Activated naive CD4-positive, alpha-beta T cell treated with anti-CD3 and anti-CD28 coated beads for 36 hours (primary cell): ENCODE data around the gene DNAH2. TPM values are rescaled to one million over a fixed set of nuclear protein-coding genes. Genes with fewer than 3 reads are reported as not detected.

Experiments
- CTCF ChIA-PET: fragments of 350-600 bp; sonication (Branson Sonifier 250); formaldehyde crosslinking; loops from one replicate; lab custom pipeline; 2021; ENCODE audit warnings: antibody characterized with exemption; lab: Charles Lee
- DNase-seq: peaks from one replicate; pipeline ENCODE4 v3.0.0-alpha.2; 2020
- H3K27ac Mint-ChIP-seq: one replicate; pipeline ENCODE4 v1.8.0; 2021; ENCODE audit warnings: mild to moderate bottlenecking, mixed read lengths
- H3K27me3 Mint-ChIP-seq: one replicate; pipeline ENCODE4 v1.8.0; 2021; ENCODE audit warnings: low read depth, mixed read lengths
- H3K36me3 Mint-ChIP-seq: one replicate; pipeline ENCODE4 v1.8.0; 2021; ENCODE audit warnings: low read depth, mixed read lengths
- H3K4me1 Mint-ChIP-seq: one replicate; pipeline ENCODE4 v1.8.0; 2021; ENCODE audit warnings: low read depth, mixed read lengths
- H3K4me3 Mint-ChIP-seq: one replicate; pipeline ENCODE4 v1.8.0; 2021; ENCODE audit warnings: mild to moderate bottlenecking, moderate library complexity, mixed read lengths
- H3K9me3 Mint-ChIP-seq: one replicate; pipeline ENCODE4 v1.8.0; 2021; ENCODE audit warnings: mixed read lengths
- intact Hi-C: fragments of 100-400 bp; cut with micrococcal nuclease; formaldehyde crosslinking; loops from one replicate; pipeline ENCODE4 v1.15.1; 2023
- total RNA-seq, 2 experiments: library from RNA; stranded (reverse); gene quantifications; one replicate each; pipeline ENCODE4 v1.2.3, GENCODE V29; 2021

DNAH2 gene
- total RNA-seq: not detected

- DNase-seq: peak; percentile 55
- Mint-ChIP-seq H3K36me3 (no peaks in the 10 kb centered on the region), H3K27ac (no peak within 1 kb of the TSS), H3K4me1 (peaks cover 5% of the 10 kb centered on the region), H3K4me3 (peak within 1 kb of the TSS; percentile 73), H3K9me3 (no peaks in the 10 kb centered on the region), H3K27me3 (peaks cover 61% of the 10 kb centered on the region)
- intact Hi-C loops: loop anchor here (1.0 to 5.0 kb wide), 2 partner anchors 65 to 85 kb away; partner anchors contain the start of gene ATP1B2
- CTCF ChIA-PET: interaction anchor here (1.1 to 1.4 kb wide), 3 partner anchors 11 to 85 kb away, joined by 3 to 4 read pairs (median 3); no protein-coding TSS in a partner anchor
Measured at GRCh38 chr17:7716901-7717755, at the start of gene DNAH2. Gene DNAH2, plus strand, starts transcription at chr17:7717744. Its CDS starts 1,991 bp downstream, at chr17:7719735.

- Mint-ChIP-seq H3K27me3 (no peaks in the 10 kb centered on the region), H3K4me1 (no peaks in the 10 kb centered on the region), H3K4me3 (no peak overlapping the region), H3K36me3 (peaks cover 25% of the 10 kb centered on the region), H3K27ac (no peak overlapping the region), H3K9me3 (peaks cover 3% of the 10 kb centered on the region)
- intact Hi-C loops: no loop called here
- no peak for DNase-seq
- CTCF ChIA-PET: interaction anchor here (0.6 kb wide), 1 partner anchor 299 kb away, joined by 3 read pairs; no protein-coding TSS in a partner anchor
Measured at GRCh38 chr17:7668482-7668881, 49.1 kb upstream of the DNAH2 start.

- Mint-ChIP-seq H3K36me3 (peaks cover 42% of the 10 kb centered on the region), H3K9me3 (peaks cover 9% of the 10 kb centered on the region), H3K27ac (no peak overlapping the region), H3K4me3 (no peak overlapping the region), H3K27me3 (no peaks in the 10 kb centered on the region), H3K4me1 (peaks cover 2% of the 10 kb centered on the region)
- peak; percentile 71 for DNase-seq
- CTCF ChIA-PET: interaction anchor here (0.6 to 1.9 kb wide), 17 partner anchors 12 to 320 kb away, joined by 3 to 7 read pairs (median 3); partner anchors contain the start of genes DNAH2, SAT2 and TP53
- intact Hi-C loops: no loop called here
Measured at GRCh38 chr17:7673239-7673638, 44.3 kb upstream of the DNAH2 start.

- Mint-ChIP-seq H3K27me3 (no peaks in the 10 kb centered on the region), H3K27ac (no peak overlapping the region), H3K4me3 (no peak overlapping the region), H3K4me1 (peaks cover 2% of the 10 kb centered on the region), H3K9me3 (peaks cover 9% of the 10 kb centered on the region), H3K36me3 (peaks cover 40% of the 10 kb centered on the region)
- CTCF ChIA-PET: interaction anchor here (0.6 to 1.1 kb wide), 2 partner anchors 47 to 258 kb away, joined by 3 to 4 read pairs; partner anchors contain the start of gene SAT2
- no peak for DNase-seq
- intact Hi-C loops: no loop called here
Measured at GRCh38 chr17:7674934-7675333, 42.6 kb upstream of the DNAH2 start.

GRCh38 chr17:7676533-7676932 is 41.0 kb upstream of the DNAH2 start:
- intact Hi-C loops: no loop called here

GRCh38 chr17:7677388-7678067 is 40.0 kb upstream of the DNAH2 start:
- H3K27ac Mint-ChIP-seq: no peak overlapping the region
- DNase-seq: no peak
- H3K4me1 Mint-ChIP-seq: peaks cover 4% of the 10 kb centered on the region
- no peaks in the 10 kb centered on the region for H3K27me3 Mint-ChIP-seq
- intact Hi-C loops: no loop called here
- H3K9me3 Mint-ChIP-seq: peaks cover 9% of the 10 kb centered on the region
- no peak overlapping the region for H3K4me3 Mint-ChIP-seq
- CTCF ChIA-PET: interaction anchor here (0.6 kb wide), 2 partner anchors 8 to 39 kb away, joined by 5 read pairs; no protein-coding TSS in a partner anchor
- peaks cover 30% of the 10 kb centered on the region for H3K36me3 Mint-ChIP-seq

More at GRCh38 chr17:7676533-7676932, 41.0 kb upstream of the DNAH2 start:
- no peak overlapping the region for H3K4me3 Mint-ChIP-seq
- DNase-seq: no peak
- H3K4me1 Mint-ChIP-seq: peaks cover 2% of the 10 kb centered on the region
- H3K9me3 Mint-ChIP-seq: peaks cover 9% of the 10 kb centered on the region
- H3K27me3 Mint-ChIP-seq: no peaks in the 10 kb centered on the region
- no peak overlapping the region for H3K27ac Mint-ChIP-seq
- H3K36me3 Mint-ChIP-seq: peaks cover 33% of the 10 kb centered on the region
- CTCF ChIA-PET: no interaction called here

- H3K27ac Mint-ChIP-seq: peak overlapping the region; percentile 99
- H3K4me3 Mint-ChIP-seq: peak overlapping the region; percentile 89
- peaks cover 30% of the 10 kb centered on the region for H3K4me1 Mint-ChIP-seq
- CTCF ChIA-PET: interaction anchor here (0.7 to 4.6 kb wide), 4 partner anchors 12 to 221 kb away, joined by 3 to 56 read pairs (median 14); partner anchors contain the start of genes SAT2 and SHBG
- no peaks in the 10 kb centered on the region for H3K9me3 Mint-ChIP-seq
- peaks cover 25% of the 10 kb centered on the region for H3K36me3 Mint-ChIP-seq
- intact Hi-C loops: loop anchor here (5.0 to 10.0 kb wide), 3 partner anchors 170 to 433 kb away; partner anchors contain the start of genes CTDNEP1, ELP5 and NEURL4
- no peak for DNase-seq
- H3K27me3 Mint-ChIP-seq: no peaks in the 10 kb centered on the region
Measured at GRCh38 chr17:7684851-7685532, 32.6 kb upstream of the DNAH2 start.

GRCh38 chr17:7685533-7686221 is 31.9 kb upstream of the DNAH2 start:
- no peaks in the 10 kb centered on the region for H3K27me3 Mint-ChIP-seq
- CTCF ChIA-PET: interaction anchor here (0.6 to 4.6 kb wide), 16 partner anchors 8 to 488 kb away, joined by 3 to 56 read pairs (median 5); partner anchors contain the start of genes ATP1B2, SAT2, SENP3 and SHBG
- peaks cover 34% of the 10 kb centered on the region for H3K4me1 Mint-ChIP-seq
- H3K9me3 Mint-ChIP-seq: no peaks in the 10 kb centered on the region
- H3K27ac Mint-ChIP-seq: peak overlapping the region; percentile 99
- peak overlapping the region; percentile 89 for H3K4me3 Mint-ChIP-seq
- intact Hi-C loops: loop anchor here (1.0 to 10.0 kb wide), 12 partner anchors 113 to 447 kb away; partner anchors contain the start of genes CNTROB, CTDNEP1, EIF5A and ELP5
- H3K36me3 Mint-ChIP-seq: peaks cover 29% of the 10 kb centered on the region
- peak; percentile 93 for DNase-seq

GRCh38 chr17:7686222-7687071 is 31.1 kb upstream of the DNAH2 start:
- peaks cover 32% of the 10 kb centered on the region for H3K36me3 Mint-ChIP-seq
- DNase-seq: peak; percentile 86

More at GRCh38 chr17:7686222-7687071, 31.1 kb upstream of the DNAH2 start:
- Mint-ChIP-seq H3K27me3 (no peaks in the 10 kb centered on the region), H3K4me3 (peak overlapping the region; percentile 89), H3K9me3 (no peaks in the 10 kb centered on the region), H3K4me1 (peaks cover 35% of the 10 kb centered on the region), H3K27ac (peak overlapping the region; percentile 99)
- CTCF ChIA-PET: interaction anchor here (0.6 to 4.6 kb wide), 24 partner anchors 9 to 487 kb away, joined by 3 to 56 read pairs (median 5); partner anchors contain the start of genes ATP1B2, CD68, MPDU1 and NEURL4
- intact Hi-C loops: loop anchor here (1.0 to 10.0 kb wide), 13 partner anchors 103 to 448 kb away; partner anchors contain the start of genes CNTROB, CTDNEP1, EIF5A and ELP5
